ENCODE results near the gene MAPK4. TPM values are rescaled to one million over a fixed set of nuclear protein-coding genes. Genes with fewer than 3 reads are reported as not detected.
A peak's percentile ranks its signal among the peaks of the same experiment; 100 is the strongest.

The MAPK4 gene
- total and polyA plus RNA-seq, 2 donors from 2014 or later = 9.0 to 9.2 TPM

- no peak for DNase-seq
- no peak for FAIRE-seq
- no peak for TF ChIP-seq CTCF (IDR thresholded peaks at IDR 0.05; ENCODE audit: borderline replicate concordance, extremely low read depth, insufficient read depth)
- no peak overlapping the region for H3K9ac ChIP-seq (ENCODE audit: low read length in 3 of 3)
- no peaks in the 10 kb centered on the region for H3K4me1 ChIP-seq (ENCODE audit: control insufficient read depth in 2 of 3, insufficient read depth in 2 of 3, low read depth in 1 of 3, low read length in 3 of 3)
- no peak overlapping the region for H3K27ac ChIP-seq (ENCODE audit: low read depth in 2 of 2, low read length in 2 of 2)
- intact Hi-C loops (cut with DNase I) = no loop called here
- H3K4me3 ChIP-seq (ENCODE audit: low read length in 3 of 3) = no peak overlapping the region
- no peaks in the 10 kb centered on the region for H3K9me3 ChIP-seq (ENCODE audit: control insufficient read depth in 2 of 3, insufficient read depth in 1 of 3, low read length in 3 of 3)
- no peaks in the 10 kb centered on the region for H3K36me3 ChIP-seq (ENCODE audit: control insufficient read depth in 2 of 3, insufficient read depth in 3 of 3, low read length in 3 of 3)
- no peaks in the 10 kb centered on the region for H3K27me3 ChIP-seq (ENCODE audit: control insufficient read depth, insufficient read depth, low read length)
These were observed 68.0 kb downstream of the MAPK4 start for GRCh38 chr18:50627594-50628532.

GRCh38 chr18:50628533-50628905, 68.6 kb downstream of the MAPK4 start:
- H3K4me3 ChIP-seq (ENCODE audit: low read length in 3 of 3) = no peak overlapping the region
- DNase-seq = no peak
- H3K27ac ChIP-seq (ENCODE audit: low read depth in 2 of 2, low read length in 2 of 2) = peak overlapping the region in 1 of 2 donors; percentile 68
- FAIRE-seq = no peak
- intact Hi-C loops (cut with DNase I) = no loop called here
- no peaks in the 10 kb centered on the region for H3K36me3 ChIP-seq (ENCODE audit: control insufficient read depth in 2 of 3, insufficient read depth in 3 of 3, low read length in 3 of 3)
- no peaks in the 10 kb centered on the region for H3K27me3 ChIP-seq (ENCODE audit: control insufficient read depth, insufficient read depth, low read length)
- H3K4me1 ChIP-seq (ENCODE audit: control insufficient read depth in 2 of 3, insufficient read depth in 2 of 3, low read depth in 1 of 3, low read length in 3 of 3) = no peaks in the 10 kb centered on the region
- no peak overlapping the region for H3K9ac ChIP-seq (ENCODE audit: low read length in 3 of 3)
- H3K9me3 ChIP-seq (ENCODE audit: control insufficient read depth in 2 of 3, insufficient read depth in 1 of 3, low read length in 3 of 3) = no peaks in the 10 kb centered on the region
- no peak for TF ChIP-seq CTCF (IDR thresholded peaks at IDR 0.05; ENCODE audit: borderline replicate concordance, extremely low read depth, insufficient read depth)

GRCh38 chr18:50629148-50629631, 69.3 kb downstream of the MAPK4 start:
- no peaks in the 10 kb centered on the region for H3K27me3 ChIP-seq (ENCODE audit: control insufficient read depth, insufficient read depth, low read length)
- DNase-seq = peak in 3 of 5 donors; percentile 30 to 69 (median 66)

More at GRCh38 chr18:50629148-50629631, 69.3 kb downstream of the MAPK4 start:
- Histone ChIP-seq H3K4me1 (ENCODE audit: control insufficient read depth in 2 of 3, insufficient read depth in 2 of 3, low read depth in 1 of 3, low read length in 3 of 3) (no peaks in the 10 kb centered on the region), H3K36me3 (ENCODE audit: control insufficient read depth in 2 of 3, insufficient read depth in 3 of 3, low read length in 3 of 3) (no peaks in the 10 kb centered on the region), H3K9ac (ENCODE audit: low read length in 3 of 3) (no peak overlapping the region), H3K9me3 (ENCODE audit: control insufficient read depth in 2 of 3, insufficient read depth in 1 of 3, low read length in 3 of 3) (no peaks in the 10 kb centered on the region), H3K4me3 (ENCODE audit: low read length in 3 of 3) (no peak overlapping the region), H3K27ac (ENCODE audit: low read depth in 2 of 2, low read length in 2 of 2) (peak overlapping the region; percentile 33 to 68)
- TF ChIP-seq CTCF (IDR thresholded peaks at IDR 0.05; ENCODE audit: borderline replicate concordance, extremely low read depth, insufficient read depth) = no peak
- intact Hi-C loops (cut with DNase I) = no loop called here
- FAIRE-seq = no peak
